ENCODE data around the gene AMACR.

AMACR gene

DNA sequence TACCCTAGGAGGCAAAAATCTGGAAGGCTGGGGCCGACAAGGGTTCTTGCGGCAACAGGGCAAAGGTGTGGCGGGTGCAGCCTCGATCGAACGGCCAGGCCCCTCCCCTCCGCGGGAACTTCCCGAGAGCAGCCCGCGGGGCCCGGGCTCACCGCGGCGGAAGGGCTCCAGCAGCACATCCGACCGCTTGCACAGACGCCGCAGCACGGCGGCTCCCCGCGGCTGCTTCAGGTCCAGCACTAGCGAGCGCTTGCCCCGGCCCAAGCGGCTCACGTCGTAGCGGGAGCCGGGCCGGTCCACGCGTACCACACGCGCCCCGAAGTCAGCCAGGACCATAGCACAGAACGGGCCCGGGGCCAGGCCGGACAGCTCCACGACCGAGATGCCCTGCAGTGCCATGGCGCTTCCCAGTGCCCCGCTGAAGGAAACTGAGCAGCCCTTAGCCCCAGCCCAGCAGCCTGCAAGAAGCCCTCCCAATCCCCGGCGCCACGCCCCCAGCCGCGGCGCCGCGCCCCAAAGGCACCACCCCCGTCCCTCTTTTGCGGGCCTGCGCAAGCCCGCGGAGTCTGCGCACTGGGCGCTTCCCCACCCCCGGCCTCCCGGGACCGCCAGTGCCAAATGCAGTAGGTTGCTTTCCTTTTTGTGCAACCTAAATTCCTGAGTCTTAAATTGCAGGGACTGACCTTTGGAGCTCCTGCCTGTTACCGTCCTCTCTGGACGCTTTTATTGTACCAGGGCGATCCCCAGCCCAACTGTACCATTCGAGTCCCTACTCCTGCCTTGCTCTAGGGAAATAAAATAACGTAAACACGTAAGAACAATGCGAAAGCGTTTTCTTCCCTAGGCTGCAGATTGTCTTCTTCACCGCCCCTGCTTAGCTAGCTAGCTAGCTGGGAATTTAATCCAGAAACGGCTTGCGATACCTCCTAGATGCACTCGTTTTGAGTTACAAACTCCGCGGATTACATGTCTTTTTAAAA is at the start of gene AMACR:
AMACR (minus strand) TSS at position 430 of the 980 bp plus-strand sequence; CDS start at position 399, 31 bp downstream.
- peak; percentile 93 for DNase-seq (ENCODE audit: low read depth)

- DNase-seq (ENCODE audit: low read depth) = no peak
Measured at GRCh38 chr5:34057569-34057968, 49.7 kb upstream of the AMACR start.

DNA sequence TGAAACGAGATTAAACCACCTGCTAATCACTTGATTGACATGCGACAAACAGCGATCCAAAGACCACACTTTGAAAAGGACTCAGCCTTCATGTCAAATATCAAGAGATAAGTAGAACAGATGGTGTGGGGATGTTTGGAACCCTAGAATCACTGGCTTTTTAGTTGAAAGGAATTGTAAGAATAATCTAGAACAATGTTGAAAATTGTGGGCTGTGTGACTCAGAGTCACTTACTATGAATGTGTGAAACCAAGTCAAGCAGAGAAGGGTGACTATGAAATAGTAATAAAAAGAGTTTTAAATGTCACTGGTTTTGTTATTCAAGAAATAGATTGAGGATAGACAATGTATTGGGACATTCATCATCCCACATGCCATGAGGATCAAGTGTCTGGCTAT is 49.3 kb upstream of the AMACR start:
- DNase-seq (ENCODE audit: low read depth) = no peak

DNA sequence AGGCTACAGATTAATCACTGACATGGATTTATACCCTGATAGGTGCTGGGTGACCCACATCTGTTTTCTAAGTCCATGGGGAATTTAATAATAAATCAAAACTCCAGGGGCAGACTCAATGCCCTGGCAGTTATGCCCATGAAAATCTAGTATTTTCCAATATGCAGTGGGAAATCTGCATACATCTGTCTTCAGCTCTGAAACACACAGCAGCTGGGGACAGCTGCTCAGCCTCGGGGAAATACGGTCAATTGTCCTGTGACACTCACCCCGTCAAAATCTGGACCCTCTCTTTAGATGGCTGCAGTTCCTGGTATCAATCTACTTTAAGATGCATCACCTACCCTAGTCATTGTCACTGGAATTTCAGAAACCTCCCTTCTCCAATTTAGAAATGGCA is 47.8 kb upstream of the AMACR start:
- no peak for DNase-seq (ENCODE audit: low read depth)

- no peak for DNase-seq (ENCODE audit: low read depth)
Measured at GRCh38 chr5:34054400-34054729, 46.5 kb upstream of the AMACR start.

- no peak for DNase-seq (ENCODE audit: low read depth)
Measured at GRCh38 chr5:34053571-34054399, 45.9 kb upstream of the AMACR start.

- peak; percentile 62 for DNase-seq (ENCODE audit: low read depth)
Measured at GRCh38 chr5:34053133-34053532, 45.3 kb upstream of the AMACR start.

DNA sequence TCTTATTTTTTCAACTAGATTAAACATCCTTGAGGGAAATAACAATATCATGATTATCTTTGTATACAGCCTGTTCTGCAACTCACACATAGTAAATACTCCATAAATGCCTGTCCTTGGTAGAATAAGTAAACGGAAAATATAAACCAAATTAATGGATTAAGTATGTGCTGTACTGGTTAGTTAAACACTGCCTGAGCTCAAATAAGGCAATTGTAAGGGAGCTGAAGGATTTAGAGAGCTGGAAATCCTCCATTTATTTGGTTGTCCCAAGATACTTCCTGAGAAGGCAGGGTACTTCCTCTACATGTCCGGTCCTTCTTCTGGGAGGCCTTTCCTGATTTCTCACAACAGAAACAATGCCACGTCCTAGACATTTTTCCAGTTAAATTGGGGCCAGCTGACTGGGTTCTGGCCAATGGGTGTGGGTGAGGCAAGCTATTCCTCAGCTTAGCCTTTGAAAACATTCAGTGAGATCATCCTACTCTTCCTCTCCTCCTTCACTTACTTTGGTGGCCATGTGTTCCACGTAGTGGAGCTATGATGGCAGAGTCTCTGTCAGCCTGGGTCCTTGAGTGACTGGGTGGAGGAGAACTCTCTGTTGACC is 43.6 kb upstream of the AMACR start:
- DNase-seq (ENCODE audit: low read depth) = no peak

DNA sequence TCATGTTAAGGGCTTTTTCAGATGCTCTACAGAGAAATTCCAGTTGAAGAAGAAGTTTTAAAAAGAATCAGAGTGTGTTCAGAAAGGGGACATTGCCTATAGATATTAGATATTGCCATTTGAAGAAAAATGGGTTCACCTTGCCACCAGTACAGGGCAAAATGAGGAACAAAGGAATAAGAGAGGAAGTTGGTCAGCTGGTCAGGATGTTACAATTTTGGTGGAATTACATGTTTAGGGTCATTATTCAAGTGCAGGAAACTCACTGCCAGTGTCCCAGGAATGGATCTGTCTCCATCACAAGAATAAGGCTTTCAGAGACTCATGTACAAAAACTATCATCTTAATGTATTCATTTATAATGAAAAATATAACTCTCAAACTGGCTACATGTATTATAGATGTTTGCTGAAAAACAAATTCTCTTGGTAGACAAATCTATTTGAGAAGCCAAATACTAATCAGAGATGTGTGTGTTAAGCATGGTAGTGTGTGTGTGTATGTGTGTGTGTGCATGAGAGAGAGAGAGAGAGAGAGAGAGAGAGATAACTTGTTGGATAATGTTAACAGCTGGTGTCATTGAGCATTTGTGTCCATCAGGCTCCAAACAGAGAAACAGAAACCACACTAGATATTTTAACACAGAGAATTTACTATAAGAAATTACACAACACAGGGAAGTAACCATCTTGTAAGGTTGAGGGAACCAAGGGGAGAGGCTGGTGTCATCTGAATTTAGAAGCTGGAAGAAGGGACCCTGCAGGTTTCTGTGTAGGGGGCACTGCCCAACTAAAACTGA is 40.1 kb upstream of the AMACR start:
- no peak for DNase-seq (ENCODE audit: low read depth)

DNA sequence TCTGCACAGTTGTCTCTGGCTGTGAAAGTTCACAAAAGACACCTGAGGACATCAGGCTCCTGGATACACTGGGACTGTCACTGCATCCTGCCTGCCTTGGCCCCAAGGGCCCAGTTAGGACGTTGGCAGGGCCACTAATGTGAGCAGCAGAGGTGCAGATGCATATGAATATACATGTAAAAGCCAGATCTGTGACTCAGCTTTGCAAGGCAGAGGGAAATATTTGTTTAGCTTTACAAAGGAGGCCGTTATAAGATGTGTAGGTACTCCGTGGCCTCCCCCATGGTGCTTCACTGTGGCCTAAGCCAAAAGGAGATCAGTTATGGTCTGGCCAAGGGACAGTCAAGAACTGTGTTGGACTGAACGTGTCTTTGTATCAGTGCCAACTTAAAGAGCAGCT is 39.3 kb upstream of the AMACR start:
- DNase-seq (ENCODE audit: low read depth) = peak; percentile 5

DNA sequence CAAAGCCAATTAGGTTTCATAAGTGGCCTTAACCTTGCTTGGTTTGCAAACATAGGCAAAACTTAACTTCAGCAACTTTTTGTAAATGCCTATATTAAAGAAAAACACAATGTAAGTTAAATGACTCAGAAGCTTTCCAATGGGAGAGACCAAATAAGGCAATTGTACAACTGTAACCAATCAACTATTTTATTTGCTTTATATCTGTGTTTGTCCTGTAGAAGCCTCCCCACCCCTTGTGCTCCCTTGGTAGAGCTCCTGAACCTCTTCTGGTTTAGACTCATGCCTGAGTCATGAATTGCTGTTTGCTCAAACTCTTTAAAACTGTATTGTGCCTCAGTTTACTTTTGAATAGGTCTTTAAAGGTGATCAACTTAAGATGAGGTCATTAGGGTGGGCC is 38.1 kb upstream of the AMACR start:
- DNase-seq (ENCODE audit: low read depth) = peak; percentile 40

DNA sequence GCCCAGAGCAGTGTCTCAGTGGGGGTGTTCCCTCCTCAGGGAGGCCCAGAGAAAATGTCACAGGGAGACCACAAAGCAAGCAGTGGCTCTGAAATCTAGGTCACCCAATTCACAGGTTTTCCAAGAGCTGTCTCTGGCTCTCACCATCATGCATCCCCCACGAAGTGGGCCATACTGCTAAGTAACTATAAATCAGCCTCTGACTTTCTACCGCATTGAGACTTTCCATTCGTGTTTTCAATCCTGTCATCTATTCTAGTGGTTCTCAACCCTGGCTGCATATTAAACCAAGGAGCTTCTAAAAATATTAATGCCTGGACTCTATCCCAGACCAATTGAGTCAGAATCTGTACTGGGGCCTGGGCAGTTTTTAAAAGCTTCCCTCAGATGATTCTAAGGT is 37.2 kb upstream of the AMACR start:
- no peak for DNase-seq (ENCODE audit: low read depth)

GRCh38 chr5:34043099-34043876 is 35.4 kb upstream of the AMACR start, which contains the start of gene C1QTNF3:
TSS of gene C1QTNF3 (minus strand) at chr5:34043213. CDS start at chr5:34043125, 88 bp downstream.
- no peak for DNase-seq (ENCODE audit: low read depth)

DNA sequence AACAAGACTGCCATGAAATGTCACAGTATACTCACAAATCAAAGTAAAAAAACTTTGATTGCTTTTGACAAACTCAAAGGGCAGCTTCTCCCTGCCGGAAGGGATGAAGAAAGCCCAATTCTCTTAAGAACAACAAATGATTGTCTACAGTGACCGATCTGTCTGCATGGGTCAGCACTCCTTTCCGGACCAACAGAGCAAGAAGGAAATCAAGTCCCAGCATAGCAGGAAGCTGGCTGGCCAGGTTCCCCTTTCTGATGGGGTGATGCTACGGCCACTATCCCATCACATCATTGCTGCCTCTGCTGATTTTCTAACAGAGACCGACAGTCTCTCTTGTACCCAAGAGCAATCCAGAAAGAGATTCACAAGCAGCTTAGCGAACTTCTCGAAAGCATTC is 34.5 kb upstream of the AMACR start:
- no peak for DNase-seq (ENCODE audit: low read depth)

- no peak for DNase-seq (ENCODE audit: low read depth)
Measured at GRCh38 chr5:34041247-34041972, 33.6 kb upstream of the AMACR start.

- DNase-seq (ENCODE audit: low read depth) = no peak
Measured at GRCh38 chr5:34040472-34040871, 32.6 kb upstream of the AMACR start.

DNA sequence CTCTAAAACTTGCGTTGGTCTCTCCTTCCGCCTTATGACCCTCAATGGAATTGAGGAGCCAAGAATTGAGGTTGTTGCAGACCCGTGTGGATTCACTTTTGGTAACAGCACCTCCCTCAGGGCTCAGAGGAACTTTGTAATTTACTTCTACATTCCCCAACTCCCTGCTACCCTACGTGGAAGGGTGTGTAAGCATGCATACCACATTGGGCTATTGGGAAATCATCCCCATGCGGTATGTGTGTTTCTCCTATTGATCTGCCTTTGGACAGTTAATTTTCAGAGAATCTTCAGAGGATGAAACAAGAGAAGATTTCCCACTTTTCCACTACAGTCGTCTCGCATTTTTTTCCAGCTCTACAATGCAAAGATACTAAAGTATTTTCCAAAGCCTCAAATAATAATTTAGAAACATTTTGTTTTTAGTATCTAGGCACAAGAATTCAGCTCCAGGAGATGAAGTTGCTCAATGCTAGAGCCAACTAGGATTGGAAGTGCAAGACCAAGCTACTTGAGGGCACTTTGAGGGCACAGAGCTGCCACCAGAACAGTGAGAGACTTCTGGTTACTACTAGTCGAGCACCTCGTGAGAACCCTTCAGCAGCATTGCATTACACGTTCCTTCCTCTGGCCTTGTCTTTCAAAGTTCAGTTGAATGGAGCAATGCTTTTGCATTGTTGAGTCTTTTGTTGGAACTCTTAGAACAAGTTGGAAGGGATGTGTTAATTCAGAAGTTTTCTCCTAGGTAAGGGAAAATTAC is 31.7 kb upstream of the AMACR start:
- no peak for DNase-seq (ENCODE audit: low read depth)

GRCh38 chr5:34038838-34039237 is 31.0 kb upstream of the AMACR start:
- no peak for DNase-seq (ENCODE audit: low read depth)

DNA sequence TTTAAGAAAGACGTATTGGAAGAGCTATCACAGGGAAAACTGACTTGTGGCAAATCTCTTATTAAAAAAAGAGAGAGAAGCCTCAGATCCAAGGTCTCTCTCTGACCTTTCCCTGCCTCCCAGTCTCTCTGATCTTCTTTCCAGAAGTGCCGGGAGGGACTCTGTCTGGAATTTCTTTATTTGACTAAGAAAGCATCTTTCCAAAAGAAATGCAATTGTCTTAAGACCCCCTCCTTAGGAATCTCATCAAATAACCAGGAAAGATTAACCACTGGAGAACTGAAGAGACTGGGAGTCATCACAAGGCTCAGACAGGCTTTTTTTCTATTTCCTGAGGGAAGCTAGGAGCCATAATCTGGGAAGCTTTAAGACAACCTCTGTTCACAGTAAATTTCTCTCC is 30.5 kb upstream of the AMACR start:
- no peak for DNase-seq (ENCODE audit: low read depth)

Data from ELR (cell line).